Adipose tissue (tissue), 3 donors: ENCODE measurements around the gene LRRK1. TPM values are rescaled to one million over a fixed set of nuclear protein-coding genes. Genes with fewer than 3 reads are reported as not detected.

ENCODE experiments used
- H3K27ac ChIP-seq: one replicate; pipeline ENCODE4 v1.5.1; 2013; ENCODE audit warnings: low read depth, low read length
- WGBS, 3 donors: extraction: QIAGEN DNeasy Blood & Tissue Kit; methylation state at CpG; one replicate each; pipeline ENCODE4 v1.1.7; 2013; 5-methylcytosine and 5-hydroxymethylcytosine counted together
- polyA plus RNA-seq, 3 donors: library from polyadenylated mRNA; stranded (reverse); fragments of 200-250 nt; gene quantifications; one replicate each; pipeline ENCODE4 v1.2.3, GENCODE V29; 2013
- donor health status: healthy with polysubstance abuse.
- donor health status: Bipolar disorder and iron deficiency.
- donor health status: healthy.

Gene LRRK1
- polyA plus RNA-seq, 3 donors: 5.2 to 11.5 (median 5.9) TPM

DNA sequence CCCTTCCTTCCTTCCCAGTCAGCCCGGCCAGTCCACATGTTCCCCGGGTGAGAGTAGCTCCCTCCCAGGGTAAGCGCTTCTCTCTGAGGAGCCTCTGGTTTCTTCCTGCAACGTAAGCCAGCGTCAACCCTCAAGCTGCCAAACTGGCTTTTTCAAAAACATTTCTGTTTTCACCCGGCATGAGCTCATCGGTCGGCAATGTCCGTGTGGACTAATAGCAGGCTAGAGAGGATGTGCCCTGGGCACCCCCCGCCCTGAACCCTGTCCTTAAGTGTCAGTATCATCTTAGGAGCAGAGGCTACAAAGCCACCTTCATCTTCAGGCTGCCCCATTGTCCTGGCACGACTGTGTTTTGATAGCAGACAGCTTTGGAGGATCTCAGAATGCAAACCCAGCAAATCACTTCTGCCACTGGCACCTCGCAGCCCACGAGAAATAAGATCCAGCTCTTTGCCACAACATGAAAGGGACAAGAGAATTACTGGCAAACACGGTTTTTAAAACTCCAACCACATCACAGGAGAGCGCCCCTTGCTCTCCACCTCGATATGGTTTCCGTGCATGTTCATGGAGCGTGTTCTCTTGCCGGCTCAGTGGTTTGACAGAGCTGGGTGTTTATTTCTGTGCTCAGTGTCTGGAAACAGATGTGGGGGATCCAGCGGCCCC is 29.6 kb upstream of the LRRK1 start:
- no peak overlapping the region for H3K27ac ChIP-seq
- 35 to 44% (median 37%) methylated on average over 20 of the region's 20 CpGs for WGBS, 3 donors

DNA sequence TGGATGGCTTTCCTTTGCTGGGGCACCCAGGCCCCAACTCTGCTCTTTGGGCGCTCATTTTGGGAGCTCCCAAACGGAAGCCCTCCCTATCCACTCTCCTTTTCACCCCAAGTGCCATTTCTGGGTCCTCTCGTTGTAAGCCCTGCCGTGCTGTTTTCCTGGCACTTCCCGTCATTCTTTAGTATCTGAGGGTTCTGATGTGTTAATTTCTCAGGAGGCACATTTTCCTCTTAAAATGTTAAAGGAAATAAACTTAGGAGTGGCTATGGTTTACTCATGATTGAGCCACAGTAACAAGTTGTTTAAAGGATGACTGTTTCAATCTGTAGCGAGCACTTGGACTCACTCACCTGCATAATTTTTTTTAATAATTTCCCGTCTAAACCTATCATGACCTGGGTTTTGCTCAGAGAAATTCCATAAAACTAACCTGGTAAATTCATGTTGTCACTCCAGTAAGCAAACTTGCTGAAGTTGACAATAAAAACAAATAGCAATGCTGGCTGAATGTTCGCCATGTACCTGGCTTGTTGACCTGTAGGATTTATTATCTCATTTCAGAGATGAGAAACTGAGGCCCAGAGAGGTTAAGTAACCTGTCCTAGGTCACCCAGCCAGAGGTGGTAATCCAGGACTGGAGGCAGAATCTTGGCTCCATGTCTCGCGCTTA is 29.0 kb upstream of the LRRK1 start:
- H3K27ac ChIP-seq: no peak overlapping the region
- 77 to 85% (median 82%) methylated on average over 10 of the region's 10 CpGs for WGBS, 3 donors

DNA sequence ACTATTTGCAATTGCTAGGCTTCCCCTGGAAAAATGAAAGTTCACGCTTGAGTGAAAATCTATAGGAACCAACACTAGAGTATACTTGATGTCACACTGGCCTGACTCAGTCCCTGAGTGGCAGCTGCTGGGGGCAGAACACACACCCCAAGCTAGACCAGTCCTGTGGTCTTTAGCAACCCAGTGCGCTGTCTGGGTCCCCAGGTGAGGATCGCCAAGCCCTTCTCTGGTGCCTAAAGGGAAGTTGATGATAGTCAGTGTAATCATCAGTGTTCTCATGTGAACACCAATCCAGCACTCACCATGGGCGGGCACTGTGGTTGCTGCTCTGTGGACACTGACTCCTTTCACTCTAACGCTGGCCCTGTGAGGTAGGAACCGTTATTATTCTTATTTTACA is 28.3 kb upstream of the LRRK1 start:
- 87 to 93% (median 87%) methylated on average over 6 of the region's 6 CpGs for WGBS, 3 donors
- H3K27ac ChIP-seq: no peak overlapping the region

DNA sequence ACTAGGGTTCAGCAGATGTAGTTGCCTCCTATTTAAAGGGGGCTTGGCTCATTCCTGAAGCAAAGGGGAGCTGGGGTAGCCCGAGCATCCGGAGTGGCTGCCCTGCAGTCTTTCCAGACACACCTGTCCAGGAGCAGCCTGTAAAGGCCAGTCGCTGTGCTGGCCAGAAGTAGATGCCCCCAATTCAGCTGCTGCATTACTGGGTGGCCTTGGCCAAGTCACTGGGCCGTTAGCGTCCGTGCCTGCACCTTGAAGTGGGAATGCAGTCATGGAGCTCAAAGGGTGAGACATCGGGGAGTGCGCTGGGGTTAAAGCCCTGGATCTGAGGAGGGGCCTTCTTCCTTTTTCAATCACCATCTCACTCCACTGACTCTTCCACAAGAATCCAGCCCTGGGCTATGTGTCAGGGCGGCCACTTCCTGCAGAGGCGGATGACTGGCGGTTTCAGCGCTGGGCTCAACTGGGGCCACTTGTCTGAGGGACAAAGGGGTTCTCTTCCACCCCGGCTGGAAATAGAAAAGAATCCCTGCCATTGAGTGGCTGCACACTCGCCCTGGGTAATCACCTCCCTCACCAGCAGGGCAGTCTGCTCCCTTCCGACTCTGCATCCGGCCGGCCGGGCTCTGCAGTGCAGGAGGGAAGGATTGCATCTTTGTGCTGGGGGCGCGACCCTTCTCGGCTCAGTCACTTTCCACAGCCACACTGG is 27.7 kb upstream of the LRRK1 start:
- H3K27ac ChIP-seq: no peak overlapping the region
- 57 to 65% (median 59%) methylated on average over 21 of the region's 21 CpGs for WGBS, 3 donors

DNA sequence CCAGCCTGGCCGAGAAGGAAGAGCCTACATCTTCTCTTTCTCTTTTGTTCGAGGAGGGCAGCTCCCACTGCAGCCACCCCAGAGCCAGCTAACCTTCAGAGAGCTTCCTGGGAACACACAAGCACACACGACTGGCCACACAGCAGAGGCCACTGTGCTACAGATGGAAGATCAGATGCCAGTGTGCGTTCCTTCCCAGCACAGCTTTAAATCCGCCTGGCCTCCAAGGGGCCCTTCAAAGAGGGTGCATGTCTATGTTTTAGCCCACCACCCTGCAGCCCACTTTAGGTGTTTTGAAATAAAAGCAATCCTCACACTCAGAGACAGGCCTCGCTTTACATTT is 27.2 kb upstream of the LRRK1 start:
- H3K27ac ChIP-seq: no peak overlapping the region
- 62 to 72% (median 63%) methylated on average over 6 of the region's 6 CpGs for WGBS, 3 donors

DNA sequence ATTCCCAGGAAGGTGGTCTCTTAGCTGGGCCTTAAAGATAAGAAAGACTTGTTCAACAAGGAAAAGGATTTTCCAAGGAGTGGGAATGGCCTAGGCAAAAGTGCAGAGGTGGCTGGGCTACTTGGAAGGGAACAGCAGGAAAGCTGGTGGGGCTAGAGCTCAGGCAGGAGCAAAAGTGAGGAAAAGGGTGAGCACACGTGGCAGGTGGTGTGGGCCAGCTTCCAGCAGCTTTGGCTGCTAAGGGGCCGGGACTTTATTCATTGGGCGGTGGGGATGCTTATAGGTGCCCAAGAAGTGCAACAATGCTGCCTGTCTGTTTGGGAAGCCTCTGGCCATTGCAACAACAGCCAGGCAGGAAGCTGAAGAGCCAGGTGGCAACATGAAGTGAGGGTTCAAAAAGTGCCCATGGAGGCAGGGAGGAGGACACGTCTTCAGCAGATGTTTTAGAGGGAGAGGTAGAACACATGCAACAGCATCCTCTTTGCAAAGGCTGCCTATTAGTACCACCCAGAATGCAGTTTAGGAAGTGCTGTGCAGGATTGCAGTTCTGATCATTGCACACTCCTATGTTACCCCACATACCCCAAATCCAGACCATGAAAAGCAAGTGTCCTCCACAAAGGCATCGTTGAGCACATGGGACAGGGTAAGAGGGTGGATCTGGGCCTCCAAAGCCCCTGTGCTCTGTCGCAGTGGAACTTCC is 25.7 kb upstream of the LRRK1 start:
- WGBS, 3 donors: 81 to 86% (median 84%) methylated on average over 6 of the region's 6 CpGs
- no peak overlapping the region for H3K27ac ChIP-seq

DNA sequence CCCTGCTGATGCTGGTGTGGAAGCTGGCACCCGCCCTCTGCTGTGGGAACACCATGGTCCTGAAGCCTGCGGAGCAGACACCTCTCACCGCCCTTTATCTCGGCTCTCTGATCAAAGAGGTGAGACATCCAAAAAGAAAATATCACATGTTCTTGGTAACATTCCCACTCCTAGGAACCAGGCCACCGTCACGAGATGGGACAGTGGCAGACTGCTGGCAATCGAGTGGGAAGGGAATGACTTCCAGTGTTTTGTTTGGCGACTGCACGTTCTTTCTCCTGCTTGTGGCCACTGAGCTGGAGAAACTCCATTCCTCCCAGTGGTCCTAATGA is 25.2 kb upstream of the LRRK1 start:
- 84 to 91% (median 85%) methylated on average over 9 of the region's 9 CpGs for WGBS, 3 donors

DNA sequence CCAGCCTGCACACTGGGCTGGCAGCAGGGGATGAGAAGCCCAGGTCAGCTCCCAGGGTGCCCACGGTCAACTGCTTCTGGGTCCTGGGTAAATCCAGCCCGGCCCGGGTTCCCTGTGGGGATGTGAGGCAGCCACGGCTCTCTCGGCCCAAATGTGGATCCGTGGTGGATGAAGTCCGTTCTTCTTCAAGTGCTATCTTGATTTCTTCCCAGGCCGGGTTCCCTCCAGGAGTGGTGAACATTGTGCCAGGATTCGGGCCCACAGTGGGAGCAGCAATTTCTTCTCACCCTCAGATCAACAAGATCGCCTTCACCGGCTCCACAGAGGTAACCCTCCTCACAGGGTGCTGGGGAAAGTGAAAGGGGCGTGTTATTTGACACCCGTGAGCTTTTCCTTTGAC is 23.4 kb upstream of the LRRK1 start:
- 88 to 94% (median 91%) methylated on average over 13 of the region's 13 CpGs for WGBS, 3 donors
- no peak overlapping the region for H3K27ac ChIP-seq

More for the DNA sequence above, 25.2 kb upstream of the LRRK1 start:
- H3K27ac ChIP-seq: no peak overlapping the region

DNA sequence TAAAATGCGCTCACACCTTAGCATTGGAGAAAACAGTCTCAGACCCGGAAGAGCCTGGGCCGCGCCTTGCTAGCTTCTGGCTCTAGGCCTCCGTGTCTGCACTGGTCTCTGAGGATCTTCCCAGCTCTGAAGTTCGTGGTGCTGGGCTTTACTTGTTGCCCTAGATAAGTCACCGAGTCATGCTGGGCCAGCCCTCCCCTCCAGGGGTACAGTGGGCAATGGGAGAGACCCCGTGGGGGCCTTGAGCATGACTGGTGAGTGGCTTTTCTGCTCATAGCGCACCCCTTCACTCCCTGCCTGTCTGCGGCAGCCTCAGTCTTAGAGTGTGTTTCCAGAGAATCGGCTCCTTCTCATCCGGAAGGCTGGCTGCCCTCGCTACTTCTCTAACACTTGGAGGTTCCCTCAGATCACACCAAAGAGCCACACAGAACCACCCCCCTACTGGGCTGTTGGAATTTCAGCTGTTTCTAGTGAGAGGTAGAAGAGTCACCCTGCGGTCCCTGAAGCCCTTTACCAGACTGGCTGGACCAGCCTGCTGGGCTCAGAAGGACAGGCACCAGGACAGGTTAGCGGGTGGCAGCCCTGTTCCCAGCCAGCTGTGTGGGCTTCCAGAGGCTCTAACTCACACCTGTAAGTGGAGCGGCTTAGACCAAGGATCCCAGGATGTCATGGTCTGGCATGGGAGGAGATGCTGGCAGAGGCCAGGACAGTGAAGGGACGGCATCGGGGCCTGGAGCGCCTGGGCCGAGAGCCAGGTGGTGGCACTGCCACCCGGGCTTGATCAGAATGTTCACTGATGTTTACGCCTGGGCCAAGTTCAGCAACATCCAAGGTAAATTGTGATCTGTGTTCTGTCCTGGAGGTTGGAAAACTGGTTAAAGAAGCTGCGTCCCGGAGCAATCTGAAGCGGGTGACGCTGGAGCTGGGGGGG is 21.7 kb upstream of the LRRK1 start:
- WGBS, 3 donors: 89 to 93% (median 92%) methylated on average over 26 of the region's 26 CpGs
- no peak overlapping the region for H3K27ac ChIP-seq

DNA sequence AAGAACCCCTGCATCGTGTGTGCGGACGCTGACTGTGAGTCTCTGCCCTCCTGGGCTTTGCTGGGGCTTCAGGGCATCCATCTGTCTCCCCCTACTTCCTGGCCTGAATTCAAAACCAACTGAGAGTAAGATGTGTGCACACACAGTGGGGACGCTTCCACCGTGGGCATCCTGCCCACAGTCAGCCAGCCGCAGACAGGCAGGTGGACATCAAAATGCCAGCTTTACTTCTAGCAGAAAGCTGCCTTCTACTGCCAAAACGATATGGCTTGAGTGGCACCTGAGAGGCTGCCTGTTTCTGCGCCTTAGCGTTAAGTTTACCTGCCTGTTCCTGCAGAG is 21.0 kb upstream of the LRRK1 start:
- H3K27ac ChIP-seq: no peak overlapping the region
- 83 to 94% (median 90%) methylated on average over 9 of the region's 9 CpGs for WGBS, 3 donors

DNA sequence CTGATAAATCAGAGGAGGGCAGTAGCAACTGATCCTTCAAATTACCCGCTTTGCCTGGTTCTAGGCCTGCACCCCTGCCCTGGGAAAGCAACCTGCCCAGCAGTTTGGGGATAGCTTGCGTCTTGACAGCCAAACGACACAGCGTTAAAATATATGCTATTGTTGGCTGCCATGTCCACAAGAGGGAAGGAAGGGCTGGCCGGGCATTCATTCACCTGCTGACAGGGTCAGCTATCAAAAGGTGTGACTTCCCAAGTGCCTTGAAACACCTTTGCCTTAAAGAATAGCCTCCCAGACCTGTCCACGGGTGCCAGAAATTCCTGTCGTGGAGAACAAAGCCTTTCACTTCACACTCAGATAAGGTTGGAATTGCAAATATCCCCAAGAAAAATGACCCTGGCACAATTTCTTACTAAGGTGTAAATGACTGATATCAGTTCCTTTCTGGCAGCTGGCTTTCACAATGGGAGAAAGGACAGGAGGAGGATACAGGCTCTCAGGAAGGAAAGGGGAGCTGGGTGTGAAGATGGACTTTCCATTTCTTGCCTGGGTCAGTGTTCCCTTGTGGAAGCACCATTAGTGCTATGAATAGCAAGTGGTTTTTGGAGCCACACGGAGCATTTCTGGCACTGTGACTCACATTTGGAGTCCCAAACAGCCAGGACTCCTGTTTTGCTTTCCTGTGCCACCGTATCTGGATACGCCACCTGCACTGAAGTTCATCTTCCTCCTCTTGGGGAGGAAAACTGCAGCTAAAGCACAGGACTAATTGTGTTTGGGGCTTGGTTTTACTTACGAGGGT is 20.3 kb upstream of the LRRK1 start:
- H3K27ac ChIP-seq: no peak overlapping the region
- 69 to 77% (median 73%) methylated on average over 11 of the region's 11 CpGs for WGBS, 3 donors

DNA sequence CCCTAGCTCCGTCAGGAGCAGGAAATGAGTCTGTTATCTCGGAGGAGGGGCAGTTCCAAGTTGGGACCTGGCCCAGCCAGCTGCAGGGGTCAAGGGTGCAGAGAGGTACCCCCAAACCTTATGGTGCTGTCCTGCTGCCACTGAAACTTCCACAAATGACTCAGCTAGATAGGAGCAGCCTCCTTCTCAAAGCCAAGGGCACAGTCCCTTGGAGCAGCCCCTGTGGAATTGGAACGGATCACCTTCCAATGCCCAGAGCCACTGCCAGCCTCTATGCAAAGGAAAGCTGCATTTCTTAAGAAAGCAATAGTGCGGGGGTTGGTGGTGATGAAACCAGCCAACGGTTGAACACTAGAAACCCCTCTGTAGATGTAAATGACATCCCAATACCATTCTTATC is 19.6 kb upstream of the LRRK1 start:
- H3K27ac ChIP-seq: no peak overlapping the region
- WGBS, 3 donors: 53 to 74% (median 55%) methylated on average over 5 of the region's 5 CpGs

DNA sequence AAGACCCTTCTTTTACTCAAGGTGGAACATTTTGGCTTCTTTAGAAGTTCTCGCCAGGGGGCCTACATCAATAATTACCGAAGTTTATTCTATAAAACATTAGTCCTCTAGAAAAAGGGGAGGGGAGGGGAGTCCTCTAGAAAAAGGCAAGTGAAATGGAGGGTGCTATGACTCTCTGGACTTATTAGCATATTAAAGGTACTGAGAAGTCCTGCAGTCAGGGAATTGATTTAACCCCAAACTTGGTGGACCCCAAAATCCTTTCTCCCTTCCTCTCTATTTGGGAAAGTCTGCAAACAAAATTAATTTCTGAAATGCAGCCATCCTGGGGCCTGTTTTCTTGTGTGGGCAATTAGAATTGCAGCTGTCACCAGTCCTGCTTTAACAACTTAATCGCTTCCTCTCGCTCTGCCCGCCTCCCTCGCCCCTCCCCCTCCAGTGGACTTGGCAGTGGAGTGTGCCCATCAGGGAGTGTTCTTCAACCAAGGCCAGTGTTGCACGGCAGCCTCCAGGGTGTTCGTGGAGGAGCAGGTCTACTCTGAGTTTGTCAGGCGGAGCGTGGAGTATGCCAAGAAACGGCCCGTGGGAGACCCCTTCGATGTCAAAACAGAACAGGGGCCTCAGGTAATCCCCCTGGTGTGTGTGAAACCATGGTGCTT is 18.9 kb upstream of the LRRK1 start:
- 54 to 71% (median 65%) methylated on average over 13 of the region's 13 CpGs for WGBS, 3 donors
- no peak overlapping the region for H3K27ac ChIP-seq

DNA sequence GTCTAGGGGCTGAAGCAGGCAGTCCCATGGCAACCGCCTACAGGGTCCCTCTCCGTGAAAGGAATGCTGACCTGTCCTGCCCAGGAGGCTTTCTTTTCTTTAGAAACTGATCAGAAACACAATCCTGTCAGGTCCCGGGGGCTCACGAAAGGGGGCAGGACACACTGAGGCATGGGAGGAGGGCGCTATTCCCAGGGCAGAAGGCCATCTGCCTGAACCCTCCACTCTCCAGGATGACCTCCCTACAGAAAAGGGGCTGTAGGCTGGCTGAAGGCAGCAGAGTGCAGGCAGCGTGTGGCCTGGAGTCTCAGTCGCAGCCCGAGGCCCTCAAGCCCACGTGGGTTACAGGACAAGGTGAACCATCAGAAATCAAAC is 18.4 kb upstream of the LRRK1 start:
- 79 to 85% (median 83%) methylated on average over 9 of the region's 9 CpGs for WGBS, 3 donors
- no peak overlapping the region for H3K27ac ChIP-seq

DNA sequence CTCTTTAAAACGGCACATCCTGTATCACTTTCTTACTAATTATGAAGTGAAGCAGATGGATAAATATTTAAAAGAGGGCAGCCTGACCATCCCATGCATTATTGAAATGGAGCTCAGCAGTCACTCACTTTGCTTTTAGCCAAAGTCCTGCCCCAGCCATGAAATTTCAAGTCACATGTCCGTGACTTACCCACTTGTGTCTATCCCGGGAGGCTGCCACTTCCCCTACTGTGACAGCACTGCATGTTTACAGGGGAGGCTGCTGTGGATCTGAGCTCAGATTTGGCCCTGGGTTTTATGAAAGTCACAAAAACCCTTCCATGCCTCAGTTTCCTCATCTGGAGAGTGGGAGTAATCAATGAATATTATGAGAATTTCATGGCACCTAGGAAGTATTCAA is 17.9 kb upstream of the LRRK1 start:
- WGBS, 3 donors: 40 to 81% (median 40%) methylated on average over 3 of the region's 3 CpGs
- no peak overlapping the region for H3K27ac ChIP-seq

DNA sequence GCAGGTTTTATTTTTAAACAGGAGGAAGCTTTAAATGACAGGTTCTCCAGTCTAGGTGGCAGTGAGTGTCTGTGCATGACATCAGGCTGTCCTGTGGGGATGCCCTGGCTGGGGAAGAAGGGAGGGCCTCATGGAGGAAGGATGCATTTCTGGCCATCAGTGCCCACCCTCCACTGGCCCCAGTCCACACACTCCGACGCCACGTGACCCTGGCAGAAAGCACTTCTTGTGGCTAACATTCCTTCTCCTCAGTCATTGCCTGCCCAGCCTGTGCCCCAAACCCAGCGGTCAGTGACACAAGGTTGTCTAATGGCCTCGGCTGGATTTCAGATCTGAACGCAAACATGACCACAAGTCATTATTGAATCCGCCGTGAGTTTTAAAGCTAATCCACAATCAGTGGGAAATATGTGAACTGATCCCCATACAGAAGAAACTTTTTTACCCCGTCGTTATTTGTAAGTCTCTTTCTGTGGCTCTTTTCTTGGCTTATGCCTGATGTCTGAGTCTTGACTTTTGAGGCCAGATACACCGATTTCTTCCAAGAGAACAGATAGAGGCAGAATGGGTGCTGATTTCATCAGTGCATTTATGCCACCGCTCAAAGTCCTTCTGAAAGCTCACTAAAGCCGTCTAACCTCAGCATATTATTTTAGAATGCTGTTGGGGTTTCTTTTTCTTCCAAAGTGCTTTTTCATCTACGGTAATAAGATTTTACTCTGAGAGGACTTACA is 17.3 kb upstream of the LRRK1 start:
- 39 to 65% (median 55%) methylated on average over 14 of the region's 14 CpGs for WGBS, 3 donors

More for the DNA sequence above, 17.3 kb upstream of the LRRK1 start:
- no peak overlapping the region for H3K27ac ChIP-seq
